K562 (cell line): ENCODE results near the gene DEGS2. TPM values are rescaled to one million over a fixed set of nuclear protein-coding genes. Genes with fewer than 3 reads are reported as not detected.

Experiments
- ATAC-seq: fragments of 200-7000 bp; cut with Tn5 transposase; 3 replicates; pipeline ENCODE4 v1.9.1; 2020; ENCODE audit warnings: moderate library complexity
- BruUV-seq: library from RNA; stranded (reverse); fragments of 400-500 nt; replicated peaks from 2 replicates; lab custom pipeline; 2021; lab: Mats Ljungman, UMichigan
- CTCF ChIA-PET: fragments of 300-600 bp; formaldehyde crosslinking; extraction: SDS; loops from one replicate; lab custom pipeline; 2021; ENCODE audit warnings: low intra/inter-chr PET ratio; lab: Yijun Ruan, JAX
- POLR2A ChIA-PET: fragments of 300-600, 350-650 bp; sonication (Branson Sonifier 250); formaldehyde crosslinking; extraction: SDS; loops from one replicate; lab custom pipeline; 2021; ENCODE audit warnings: antibody characterized with exemption, inconsistent platforms; lab: Yijun Ruan, JAX
- DNase-seq, 4 experiments: peaks; one replicate each; pipeline versions ENCODE4 v3.0.0 to v3.0.0-alpha.2; 2011 to 2018; ENCODE audit warnings: low spot score in 3 of 4, mixed read lengths in 3 of 4; ENCODE audit errors: extremely low read depth in 1 of 4
- FAIRE-seq: peaks from 2 replicates; lab custom pipeline; 2011; peaks lifted over from hg19 to GRCh38; lab: Jason Lieb, UNC
- H2AFZ ChIP-seq: 2 replicates; pipeline ENCODE4 v1.6.0; 2011; ENCODE audit warnings: low read depth, low read length, control low read depth, inconsistent platforms
- H3K27ac ChIP-seq: fragments of 200-600 bp; 3 replicates; pipeline ENCODE4 v1.8.0; 2011; ENCODE audit warnings: low read depth, mild to moderate bottlenecking, control low read depth, inconsistent platforms, low read length, moderate library complexity, mixed read lengths; ENCODE audit errors: extremely low read depth
- H3K27me3 ChIP-seq, 2 experiments: fragments of 300-600 bp in 1 of 2; 2 replicates in 1 of 2; 3 replicates in 1 of 2; pipeline versions ENCODE4 v1.6.0 to v1.8.0; 2011; ENCODE audit warnings: inconsistent platforms in 2 of 2, low read length in 2 of 2, mild to moderate bottlenecking in 1 of 2, mixed read lengths in 1 of 2, moderate library complexity in 1 of 2; ENCODE audit not compliant: control insufficient read depth in 2 of 2, insufficient read depth in 2 of 2
- H3K36me3 ChIP-seq: fragments of 300-600 bp; 3 replicates; pipeline ENCODE4 v1.8.0; 2011; ENCODE audit warnings: mild to moderate bottlenecking, low read length, inconsistent platforms; ENCODE audit not compliant: control insufficient read depth, insufficient read depth
- H3K4me1 ChIP-seq, 2 experiments: fragments of 200-600 bp in 1 of 2; replicated peaks in 1 of 2; 2 replicates in 1 of 2; 3 replicates in 1 of 2; pipeline versions ENCODE4 v1.5.1 to v1.8.0; 2011; ENCODE audit warnings: inconsistent platforms in 2 of 2, low read length in 2 of 2, mild to moderate bottlenecking in 1 of 2, mixed read lengths in 1 of 2, moderate library complexity in 1 of 2; ENCODE audit not compliant: control insufficient read depth in 2 of 2, insufficient read depth in 2 of 2
- H3K4me2 ChIP-seq: 2 replicates; pipeline ENCODE4 v1.6.1; 2011; ENCODE audit warnings: low read length, control low read depth, inconsistent platforms, mixed read lengths; ENCODE audit not compliant: insufficient read depth
- H3K4me3 ChIP-seq: fragments of 200-600 bp; sonication (generic), shearing (Covaris generic); 2 replicates; pipeline ENCODE4 v1.5.1; 2016; ENCODE audit warnings: control low read depth, inconsistent platforms
- H3K79me2 ChIP-seq: fragments of 200-600 bp; 3 replicates; pipeline ENCODE4 v1.8.0; 2011; ENCODE audit warnings: low read length, inconsistent platforms; ENCODE audit not compliant: control insufficient read depth, insufficient read depth
- H3K9ac ChIP-seq, 2 experiments: 2 replicates each; pipeline versions ENCODE4 v1.6.0 to v1.6.1; 2011; ENCODE audit warnings: low read depth in 2 of 2, low read length in 2 of 2, control low read depth in 1 of 2, inconsistent platforms in 1 of 2, mild to moderate bottlenecking in 1 of 2, mixed read lengths in 1 of 2; ENCODE audit not compliant: insufficient read depth in 1 of 2
- H3K9me1 ChIP-seq: one replicate; pipeline ENCODE4 v1.6.0; 2011; ENCODE audit warnings: inconsistent platforms, mild to moderate bottlenecking, low read length, moderate library complexity; ENCODE audit not compliant: control insufficient read depth, insufficient read depth
- H3K9me3 ChIP-seq: replicated peaks from 2 replicates; pipeline ENCODE4 v1.5.1; 2011; ENCODE audit warnings: low read depth, low read length, inconsistent platforms; ENCODE audit not compliant: control insufficient read depth, insufficient read depth
- H4K20me1 ChIP-seq: replicated peaks from 2 replicates; pipeline ENCODE4 v1.6.1; 2011; ENCODE audit warnings: low read length, inconsistent platforms, mixed read lengths; ENCODE audit not compliant: control insufficient read depth, insufficient read depth
- CTCFL ChIP-seq: IDR thresholded peaks from 2 replicates; pipeline ENCODE4 v1.6.1; 2011; ENCODE audit warnings: borderline replicate concordance, low read depth, mild to moderate bottlenecking, moderate library complexity, low read length; ENCODE audit not compliant: insufficient read depth, poor library complexity, severe bottlenecking
- CXXC5 ChIP-seq: fragments of 250-450 bp; sonication (Bioruptor Pico); IDR thresholded peaks from 2 replicates; pipeline ENCODE4 v1.8.0; 2022; ENCODE audit warnings: inconsistent platforms, mild to moderate bottlenecking, moderate library complexity
- ELF1 ChIP-seq: fragments of 200-800 bp; sonication (Bioruptor generic); IDR thresholded peaks from 2 replicates; pipeline ENCODE4 v1.6.1; 2016; ENCODE audit warnings: missing genetic modification characterization, missing compliant biosample characterization
- EZH2 ChIP-seq: IDR thresholded peaks from 2 replicates; pipeline ENCODE4 v1.6.1; 2012; ENCODE audit warnings: low read depth, mild to moderate bottlenecking, inconsistent platforms, low read length, borderline replicate concordance
- GABPA ChIP-seq: fragments of 200-800 bp; sonication (Bioruptor generic); conservative IDR thresholded peaks from 2 replicates; pipeline ENCODE4 v1.6.1; 2016; ENCODE audit warnings: low read depth, missing genetic modification characterization, missing compliant biosample characterization
- IRF2 ChIP-seq: sonication (generic); formaldehyde crosslinking; IDR thresholded peaks from 2 replicates; pipeline ENCODE4 v1.8.1; 2022; ENCODE audit warnings: mild to moderate bottlenecking, missing genetic modification reagents
- KDM4B ChIP-seq, 2 experiments: fragments of 450-650 bp in 1 of 2; sonication (generic) in 1 of 2; IDR thresholded peaks; 2 replicates each; pipeline ENCODE4 v1.6.1; 2016 to 2017; ENCODE audit warnings: borderline replicate concordance in 2 of 2, antibody characterized with exemption in 1 of 2, low read depth in 1 of 2, mild to moderate bottlenecking in 1 of 2
- MYNN ChIP-seq, 2 experiments: sonication (generic); formaldehyde crosslinking in 1 of 2; IDR thresholded peaks; 2 replicates each; pipeline versions ENCODE4 v1.5.0 to v1.6.1; 2016 to 2020; ENCODE audit warnings: antibody characterized with exemption in 1 of 2, missing genetic modification reagents in 1 of 2
- NR1H2 ChIP-seq: sonication (generic); formaldehyde crosslinking; IDR thresholded peaks from 2 replicates; pipeline ENCODE4 v1.4.0; 2020; ENCODE audit warnings: mild to moderate bottlenecking, missing genetic modification reagents
- PCBP1 ChIP-seq: fragments of 200-400 bp; formaldehyde crosslinking; IDR thresholded peaks from 2 replicates; pipeline ENCODE4 v1.6.1; 2018; ENCODE audit warnings: mild to moderate bottlenecking, low read depth, low read length; ENCODE audit not compliant: poor library complexity, severe bottlenecking
- SIRT6 ChIP-seq: IDR thresholded peaks from one replicate; pipeline ENCODE4 v1.6.1; 2012; ENCODE audit warnings: low read depth, mild to moderate bottlenecking, control low read depth, inconsistent platforms, low read length, moderate library complexity
- TFAP4 ChIP-seq: sonication (generic); formaldehyde crosslinking; IDR thresholded peaks from 2 replicates; pipeline ENCODE4 v1.8.0; 2022; ENCODE audit warnings: missing genetic modification reagents, mild to moderate bottlenecking, moderate library complexity, borderline replicate concordance
- ZBTB12 ChIP-seq: fragments of 250-450 bp; sonication (Bioruptor Pico); IDR thresholded peaks from 2 replicates; pipeline ENCODE4 v1.4.0; 2020
- ZNF133 ChIP-seq: fragments of 250-450 bp; sonication (Bioruptor Pico); IDR thresholded peaks from 2 replicates; pipeline ENCODE4 v1.4.0; 2020; ENCODE audit warnings: mild to moderate bottlenecking
- ZNF232 ChIP-seq: sonication (generic); formaldehyde crosslinking; IDR thresholded peaks from 2 replicates; pipeline ENCODE4 v1.8.0; 2022; ENCODE audit warnings: mild to moderate bottlenecking, missing genetic modification reagents
- ZNF274 ChIP-seq: IDR thresholded peaks from 2 replicates; pipeline ENCODE4 v1.6.1; 2011; ENCODE audit warnings: low read depth, mild to moderate bottlenecking, low read length, moderate library complexity, borderline replicate concordance
- ZNF324 ChIP-seq: fragments of 250-450 bp; sonication (Bioruptor Pico); IDR thresholded peaks from 2 replicates; pipeline ENCODE4 v1.4.0; 2020; ENCODE audit warnings: mild to moderate bottlenecking
- ZNF583 ChIP-seq: fragments of 250-450 bp; sonication (Bioruptor Pico); IDR thresholded peaks from 2 replicates; pipeline ENCODE4 v1.4.0; 2020
- WGBS: fragments of 100-300 bp; shearing (Covaris generic); methylation state at CpG from one replicate; pipeline ENCODE4 v1.1.6; 2016; ENCODE audit warnings: low coverage, mixed read lengths; ENCODE audit not compliant: insufficient coverage; ENCODE audit errors: missing lambda C conversion rate; 5-methylcytosine and 5-hydroxymethylcytosine counted together
- in situ Hi-C: fragments of 300-500 bp; cut with MboI; formaldehyde crosslinking; loops from 4 replicates; pipeline ENCODE4 v1.15.0; 2018; ENCODE audit warnings: inconsistent platforms, mixed read lengths
- intact Hi-C: fragments of 100-400 bp; cut with micrococcal nuclease; formaldehyde crosslinking; loops from 2 replicates; pipeline ENCODE4 v1.14.2; 2022
- polyA plus RNA-seq, 8 experiments: library from polyadenylated mRNA; depleted of rRNA in 4 of 8; stranded (reverse) in 5 of 8; unstranded in 3 of 8; fragments of >200 nt; fragmentation: Nextera tagmentation in 2 of 8; fragmentation: Illumina TruSeq in 1 of 8; extraction: Ambion mirVana in 2 of 8; extraction: Trizol in 1 of 8; gene quantifications; 2 replicates each; pipeline versions ENCODE4 v1.2.1 to v1.2.3, GENCODE V29; 2011 to 2014; ENCODE audit warnings: inconsistent platforms in 1 of 8, missing spikeins in 1 of 8
- total RNA-seq, 7 experiments: library from RNA; depleted of rRNA in 6 of 7; stranded (reverse); fragments of >200 nt in 6 of 7; fragmentation: Illumina TruSeq in 2 of 7; extraction: Trizol in 2 of 7; gene quantifications; 2 replicates each; pipeline versions ENCODE4 v1.2.1 to v1.2.3, GENCODE V29; 2011 to 2021; ENCODE audit warnings: low replicate concordance in 1 of 7

DEGS2 gene
- total and polyA plus RNA-seq, 9 of the 15 experiments (the other 6 are each of a cell fraction or from before 2014, with no cell fraction given), result 0.22 to 2.9 (median 0.70) TPM

- DNase-seq (no peak), ATAC-seq (no peak)
- Histone ChIP-seq H3K27me3 (no peaks in the 10 kb centered on the region), H3K9me3 (no peaks in the 10 kb centered on the region), H3K36me3 (peaks cover 8% of the 10 kb centered on the region; the same call in 1 of the 3 replicates), H3K9me1 (no peaks in the 10 kb centered on the region), H3K27ac (no peak overlapping the region), H4K20me1 (no peaks in the 10 kb centered on the region), H3K4me2 (no peak overlapping the region), H2AFZ (no peak overlapping the region)
- CTCF ChIA-PET, result no interaction called here
- no peak for TF ChIP-seq ZNF232
- TF ChIP-seq ZBTB12, result no peak
- TF ChIP-seq NR1H2 (CRISPR knock-in tag), result no peak
- no peak for TF ChIP-seq CTCFL
- TF ChIP-seq ZNF583 (CRISPR knock-in tag), result no peak
- TF ChIP-seq TFAP4 (CRISPR knock-in tag), result no peak
- no peak for TF ChIP-seq KDM4B (IDR thresholded peaks at IDR 0.05; ENCODE audit: borderline replicate concordance in 2 of 2, low read depth in 1 of 2)
- no peak for TF ChIP-seq PCBP1
- TF ChIP-seq GABPA, result no peak
- no peak for TF ChIP-seq ZNF133 (CRISPR knock-in tag)
- no peak for TF ChIP-seq MYNN (IDR thresholded peaks at IDR 0.05)
- TF ChIP-seq MYNN (CRISPR knock-in tag; IDR thresholded peaks at IDR 0.05), result no peak
- TF ChIP-seq ZNF274, result no peak
- TF ChIP-seq ELF1 (tag), result no peak
- no peak for TF ChIP-seq CXXC5
- no peak for TF ChIP-seq ZNF324 (CRISPR knock-in tag)
- TF ChIP-seq IRF2 (CRISPR knock-in tag), result no peak
- no peak for TF ChIP-seq EZH2
- no peak for TF ChIP-seq SIRT6
- TF ChIP-seq, all 486 proteins: peak for 0
- no TSS peak for BruUV-seq
- POLR2A ChIA-PET, result no interaction called here
- intact Hi-C loops, result no loop called here
- FAIRE-seq, result no peak
- peaks cover 2 to 25% of the 10 kb centered on the region in 2 experiments; a peak in 4 of 5 replicates for H3K4me1 ChIP-seq
- in situ Hi-C loops, result no loop called here
- no peak overlapping the region for H3K9ac ChIP-seq
- H3K4me3 ChIP-seq, result no peak overlapping the region
- WGBS, result 78% methylated on average over 5 of the region's 8 CpGs
- no peaks in the 10 kb centered on the region for H3K79me2 ChIP-seq
Measured at GRCh38 chr14:100134586-100134985, 24.9 kb downstream of the DEGS2 start.
